Measurements from ENCODE around the gene SLC16A12. TPM values are rescaled to one million over a fixed set of nuclear protein-coding genes. Genes with fewer than 3 reads are reported as not detected.

SLC16A12 gene
- total and polyA plus RNA-seq, 2 of the 13 experiments (the other 11 are each of a cell fraction or from before 2014, with no cell fraction given), result 0.02 TPM; not detected in 1

DNA sequence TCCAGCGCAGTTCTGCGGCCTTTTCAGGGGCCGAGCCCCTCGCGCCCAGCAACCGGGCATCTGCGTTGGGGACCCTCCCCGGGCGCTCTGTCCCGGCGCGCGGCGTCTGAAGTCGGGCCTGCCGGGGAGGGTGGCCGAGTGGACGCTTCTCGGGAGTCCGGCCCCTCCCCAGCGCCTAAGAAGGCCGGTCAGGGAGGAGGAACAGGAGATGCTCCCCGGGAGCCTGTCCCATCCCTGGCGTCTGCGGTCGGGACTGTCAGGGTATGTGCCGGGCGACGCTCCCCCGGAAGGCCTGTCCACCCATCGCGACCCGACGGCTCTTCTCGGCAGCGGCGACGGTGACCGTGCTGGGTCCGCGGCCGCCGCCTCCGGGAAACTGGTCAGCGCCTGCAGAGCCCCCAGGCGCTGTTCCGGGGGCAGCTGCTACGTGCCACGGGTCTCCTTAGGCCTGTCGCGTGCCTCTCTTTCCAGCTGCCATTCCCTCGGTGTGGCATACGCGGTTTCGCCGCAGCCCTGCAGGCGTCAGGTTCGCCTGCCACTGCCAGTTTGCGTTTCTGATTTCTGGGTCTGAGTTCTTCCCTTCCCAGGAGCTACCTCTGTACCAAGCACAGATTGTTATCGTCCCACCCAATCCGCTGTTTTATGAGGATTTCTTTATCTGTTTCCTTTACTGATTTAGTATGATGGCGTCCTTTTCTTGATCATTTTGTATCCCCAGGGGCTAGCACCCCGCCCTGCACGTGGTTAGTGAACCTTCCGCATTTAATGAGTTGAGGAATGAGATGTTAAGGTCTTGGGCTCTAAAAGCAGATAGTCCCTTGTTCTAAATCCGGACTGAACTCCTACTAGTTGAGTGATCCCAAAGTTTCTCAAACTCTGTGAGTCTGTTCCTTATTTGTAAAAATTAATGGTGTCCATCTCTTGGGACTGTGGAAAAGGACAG, 120.2 kb downstream of the SLC16A12 start (continued):
- TF ChIP-seq, protein P1, sequence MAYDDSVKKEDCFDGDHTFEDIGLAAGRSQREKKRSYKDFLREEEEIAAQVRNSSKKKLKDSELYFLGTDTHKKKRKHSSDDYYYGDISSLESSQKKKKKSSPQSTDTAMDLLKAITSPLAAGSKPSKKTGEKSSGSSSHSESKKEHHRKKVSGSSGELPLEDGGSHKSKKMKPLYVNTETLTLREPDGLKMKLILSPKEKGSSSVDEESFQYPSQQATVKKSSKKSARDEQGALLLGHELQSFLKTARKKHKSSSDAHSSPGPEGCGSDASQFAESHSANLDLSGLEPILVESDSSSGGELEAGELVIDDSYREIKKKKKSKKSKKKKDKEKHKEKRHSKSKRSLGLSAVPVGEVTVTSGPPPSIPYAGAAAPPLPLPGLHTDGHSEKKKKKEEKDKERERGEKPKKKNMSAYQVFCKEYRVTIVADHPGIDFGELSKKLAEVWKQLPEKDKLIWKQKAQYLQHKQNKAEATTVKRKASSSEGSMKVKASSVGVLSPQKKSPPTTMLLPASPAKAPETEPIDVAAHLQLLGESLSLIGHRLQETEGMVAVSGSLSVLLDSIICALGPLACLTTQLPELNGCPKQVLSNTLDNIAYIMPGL (CRISPR knock-in tag; IDR thresholded peaks at IDR 0.05; ENCODE audit: borderline replicate concordance in 1 of 2, low read depth in 1 of 2), result peak; percentile 23 to 82; a peak in 2 of 4 replicates
- TF ChIP-seq ZFYVE20 (CRISPR knock-in tag; IDR thresholded peaks at IDR 0.05; ENCODE audit: borderline replicate concordance, low read depth) (no peak), HNRNPL (IDR thresholded peaks at IDR 0.05; ENCODE audit: low read depth, low read length) (no peak), TAF15 (IDR thresholded peaks at IDR 0.05; ENCODE audit: low read depth, low read length, poor library complexity, severe bottlenecking) (no peak), SAFB2 (CRISPR knock-in tag; IDR thresholded peaks at IDR 0.05; ENCODE audit: borderline replicate concordance, low read depth) (no peak), SAP130 (CRISPR knock-in tag; IDR thresholded peaks at IDR 0.05; ENCODE audit: low read depth) (no peak; the same call in 1 of the 2 replicates), ZFAT (CRISPR knock-in tag; conservative IDR thresholded peaks at IDR 0.05) (peak; percentile 31), MAFF (IDR thresholded peaks at IDR 0.05; ENCODE audit: low read depth, low read length) (no peak), ZNF777 (CRISPR knock-in tag; IDR thresholded peaks at IDR 0.05) (peak; percentile 100), ZSCAN30 (CRISPR knock-in tag; IDR thresholded peaks at IDR 0.05) (no peak), U2AF2 (IDR thresholded peaks at IDR 0.05; ENCODE audit: low read depth, low read length) (no peak), ZNF747 (CRISPR knock-in tag; IDR thresholded peaks at IDR 0.05; ENCODE audit: borderline replicate concordance) (0 out of 2 replicates have a peak, but pooled peaks have one; percentile 28), THYN1 (CRISPR knock-in tag; IDR thresholded peaks at IDR 0.05; ENCODE audit: borderline replicate concordance, low read depth) (no peak), ZBTB7B (CRISPR knock-in tag; IDR thresholded peaks at IDR 0.05) (peak; percentile 37; the same call in 1 of the 2 replicates), ZNF792 (CRISPR knock-in tag; IDR thresholded peaks at IDR 0.05) (0 out of 2 replicates have a peak, but pooled peaks have one; percentile 16)
- TF ChIP-seq, protein P2, sequence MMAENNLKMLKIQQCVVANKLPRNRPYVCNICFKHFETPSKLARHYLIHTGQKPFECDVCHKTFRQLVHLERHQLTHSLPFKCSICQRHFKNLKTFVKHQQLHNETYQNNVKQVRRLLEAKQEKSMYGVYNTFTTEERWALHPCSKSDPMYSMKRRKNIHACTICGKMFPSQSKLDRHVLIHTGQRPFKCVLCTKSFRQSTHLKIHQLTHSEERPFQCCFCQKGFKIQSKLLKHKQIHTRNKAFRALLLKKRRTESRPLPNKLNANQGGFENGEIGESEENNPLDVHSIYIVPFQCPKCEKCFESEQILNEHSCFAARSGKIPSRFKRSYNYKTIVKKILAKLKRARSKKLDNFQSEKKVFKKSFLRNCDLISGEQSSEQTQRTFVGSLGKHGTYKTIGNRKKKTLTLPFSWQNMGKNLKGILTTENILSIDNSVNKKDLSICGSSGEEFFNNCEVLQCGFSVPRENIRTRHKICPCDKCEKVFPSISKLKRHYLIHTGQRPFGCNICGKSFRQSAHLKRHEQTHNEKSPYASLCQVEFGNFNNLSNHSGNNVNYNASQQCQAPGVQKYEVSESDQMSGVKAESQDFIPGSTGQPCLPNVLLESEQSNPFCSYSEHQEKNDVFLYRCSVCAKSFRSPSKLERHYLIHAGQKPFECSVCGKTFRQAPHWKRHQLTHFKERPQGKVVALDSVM (CRISPR knock-in tag; IDR thresholded peaks at IDR 0.05), result no peak
- TF ChIP-seq, protein P3, sequence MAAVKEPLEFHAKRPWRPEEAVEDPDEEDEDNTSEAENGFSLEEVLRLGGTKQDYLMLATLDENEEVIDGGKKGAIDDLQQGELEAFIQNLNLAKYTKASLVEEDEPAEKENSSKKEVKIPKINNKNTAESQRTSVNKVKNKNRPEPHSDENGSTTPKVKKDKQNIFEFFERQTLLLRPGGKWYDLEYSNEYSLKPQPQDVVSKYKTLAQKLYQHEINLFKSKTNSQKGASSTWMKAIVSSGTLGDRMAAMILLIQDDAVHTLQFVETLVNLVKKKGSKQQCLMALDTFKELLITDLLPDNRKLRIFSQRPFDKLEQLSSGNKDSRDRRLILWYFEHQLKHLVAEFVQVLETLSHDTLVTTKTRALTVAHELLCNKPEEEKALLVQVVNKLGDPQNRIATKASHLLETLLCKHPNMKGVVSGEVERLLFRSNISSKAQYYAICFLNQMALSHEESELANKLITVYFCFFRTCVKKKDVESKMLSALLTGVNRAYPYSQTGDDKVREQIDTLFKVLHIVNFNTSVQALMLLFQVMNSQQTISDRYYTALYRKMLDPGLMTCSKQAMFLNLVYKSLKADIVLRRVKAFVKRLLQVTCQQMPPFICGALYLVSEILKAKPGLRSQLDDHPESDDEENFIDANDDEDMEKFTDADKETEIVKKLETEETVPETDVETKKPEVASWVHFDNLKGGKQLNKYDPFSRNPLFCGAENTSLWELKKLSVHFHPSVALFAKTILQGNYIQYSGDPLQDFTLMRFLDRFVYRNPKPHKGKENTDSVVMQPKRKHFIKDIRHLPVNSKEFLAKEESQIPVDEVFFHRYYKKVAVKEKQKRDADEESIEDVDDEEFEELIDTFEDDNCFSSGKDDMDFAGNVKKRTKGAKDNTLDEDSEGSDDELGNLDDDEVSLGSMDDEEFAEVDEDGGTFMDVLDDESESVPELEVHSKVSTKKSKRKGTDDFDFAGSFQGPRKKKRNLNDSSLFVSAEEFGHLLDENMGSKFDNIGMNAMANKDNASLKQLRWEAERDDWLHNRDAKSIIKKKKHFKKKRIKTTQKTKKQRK (IDR thresholded peaks at IDR 0.05; ENCODE audit: low read length), result no peak
- TF ChIP-seq, protein P4, sequence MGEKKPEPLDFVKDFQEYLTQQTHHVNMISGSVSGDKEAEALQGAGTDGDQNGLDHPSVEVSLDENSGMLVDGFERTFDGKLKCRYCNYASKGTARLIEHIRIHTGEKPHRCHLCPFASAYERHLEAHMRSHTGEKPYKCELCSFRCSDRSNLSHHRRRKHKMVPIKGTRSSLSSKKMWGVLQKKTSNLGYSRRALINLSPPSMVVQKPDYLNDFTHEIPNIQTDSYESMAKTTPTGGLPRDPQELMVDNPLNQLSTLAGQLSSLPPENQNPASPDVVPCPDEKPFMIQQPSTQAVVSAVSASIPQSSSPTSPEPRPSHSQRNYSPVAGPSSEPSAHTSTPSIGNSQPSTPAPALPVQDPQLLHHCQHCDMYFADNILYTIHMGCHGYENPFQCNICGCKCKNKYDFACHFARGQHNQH (CRISPR knock-in tag; IDR thresholded peaks at IDR 0.05), result no peak
